ENCODE results near the gene SEL1L3.

- TF ChIP-seq, protein P1, sequence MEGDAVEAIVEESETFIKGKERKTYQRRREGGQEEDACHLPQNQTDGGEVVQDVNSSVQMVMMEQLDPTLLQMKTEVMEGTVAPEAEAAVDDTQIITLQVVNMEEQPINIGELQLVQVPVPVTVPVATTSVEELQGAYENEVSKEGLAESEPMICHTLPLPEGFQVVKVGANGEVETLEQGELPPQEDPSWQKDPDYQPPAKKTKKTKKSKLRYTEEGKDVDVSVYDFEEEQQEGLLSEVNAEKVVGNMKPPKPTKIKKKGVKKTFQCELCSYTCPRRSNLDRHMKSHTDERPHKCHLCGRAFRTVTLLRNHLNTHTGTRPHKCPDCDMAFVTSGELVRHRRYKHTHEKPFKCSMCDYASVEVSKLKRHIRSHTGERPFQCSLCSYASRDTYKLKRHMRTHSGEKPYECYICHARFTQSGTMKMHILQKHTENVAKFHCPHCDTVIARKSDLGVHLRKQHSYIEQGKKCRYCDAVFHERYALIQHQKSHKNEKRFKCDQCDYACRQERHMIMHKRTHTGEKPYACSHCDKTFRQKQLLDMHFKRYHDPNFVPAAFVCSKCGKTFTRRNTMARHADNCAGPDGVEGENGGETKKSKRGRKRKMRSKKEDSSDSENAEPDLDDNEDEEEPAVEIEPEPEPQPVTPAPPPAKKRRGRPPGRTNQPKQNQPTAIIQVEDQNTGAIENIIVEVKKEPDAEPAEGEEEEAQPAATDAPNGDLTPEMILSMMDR (conservative IDR thresholded peaks at IDR 0.05 in 1 of 2, IDR thresholded peaks at IDR 0.05 in 1 of 2; ENCODE audit: low read depth in 1 of 2, low read length in 2 of 2): no peak
- TF ChIP-seq EZH2 (IDR thresholded peaks at IDR 0.05; ENCODE audit: low read length, missing control alignments): no peak
These were observed 5.0 kb upstream of the SEL1L3 start for GRCh38 chr4:25867781-25868294.
